GM19238 (cell line): ENCODE data around the gene ZDHHC11B.
A peak's percentile ranks its signal among the peaks of the same experiment; 100 is the strongest.
"Not testable (repeated sequence)": the region's sequence is repeated elsewhere in the genome, so short reads cannot be mapped to it uniquely, and the experiment has no call there.

Experiments used
- DNase-seq: peaks from one replicate; pipeline ENCODE4 v3.0.0; 2011; ENCODE audit warnings: low spot score; ENCODE audit not compliant: insufficient read length

Gene ZDHHC11B

DNA sequence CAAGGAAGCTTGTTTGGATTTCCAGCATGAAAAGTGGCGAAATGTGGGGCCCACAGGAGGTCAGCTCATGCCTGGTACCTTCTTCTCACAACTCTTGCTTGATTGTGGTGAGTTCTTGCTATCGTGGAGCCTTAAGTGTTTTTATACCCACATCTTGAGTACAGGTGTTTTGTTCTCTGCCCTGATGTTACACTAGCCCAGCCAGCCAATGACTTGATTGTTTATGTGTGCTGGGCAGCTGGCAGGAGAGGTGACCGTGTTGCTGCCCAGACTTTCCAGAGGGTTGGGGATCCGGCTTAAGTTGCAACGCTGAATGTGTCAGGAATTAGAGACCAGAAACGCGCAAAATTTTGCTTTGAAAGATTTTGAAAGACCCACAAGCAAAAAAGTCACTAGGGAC is 67.4 kb downstream of the ZDHHC11B start:
- DNase-seq, result no peak

DNA sequence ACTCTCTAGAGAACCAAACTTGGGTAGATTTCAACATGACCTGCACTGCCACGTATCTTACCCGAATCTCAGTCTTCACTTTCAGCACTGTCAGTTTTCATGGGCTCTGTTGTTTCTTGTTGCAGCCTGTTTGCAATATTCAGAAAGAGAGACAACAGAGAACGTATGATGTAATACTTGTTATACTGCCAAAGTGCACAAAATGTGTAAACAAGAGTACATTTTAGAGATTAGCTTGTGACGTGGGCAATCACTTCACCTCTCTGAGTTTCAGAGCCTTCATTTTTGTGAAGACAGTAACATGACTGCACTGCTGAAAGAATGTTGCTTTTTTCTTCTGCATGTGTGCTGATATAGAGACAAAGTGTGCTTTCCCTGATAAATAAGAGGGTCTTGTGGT is 67.8 kb downstream of the ZDHHC11B start:
- not testable (repeated sequence) for DNase-seq

DNA sequence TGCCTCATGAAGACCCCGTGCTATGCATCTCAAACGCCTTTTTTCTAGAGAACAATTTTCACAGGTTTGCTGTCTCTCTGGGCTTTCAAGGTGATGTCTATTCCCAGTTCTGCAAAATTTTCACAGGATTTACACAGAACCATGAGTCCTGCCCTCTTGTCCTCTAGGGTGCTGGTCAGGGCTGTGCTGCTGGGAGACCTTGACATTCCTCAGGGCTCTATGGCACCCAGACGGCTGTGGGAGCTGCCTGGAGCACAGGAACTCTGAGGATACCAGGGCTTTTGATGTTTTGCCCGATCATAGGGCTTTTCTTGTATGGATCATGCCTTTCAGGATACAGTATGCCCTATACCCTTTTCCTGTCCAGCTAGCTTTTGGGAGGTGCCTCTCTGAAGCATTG is 68.9 kb downstream of the ZDHHC11B start:
- not testable (repeated sequence) for DNase-seq

DNA sequence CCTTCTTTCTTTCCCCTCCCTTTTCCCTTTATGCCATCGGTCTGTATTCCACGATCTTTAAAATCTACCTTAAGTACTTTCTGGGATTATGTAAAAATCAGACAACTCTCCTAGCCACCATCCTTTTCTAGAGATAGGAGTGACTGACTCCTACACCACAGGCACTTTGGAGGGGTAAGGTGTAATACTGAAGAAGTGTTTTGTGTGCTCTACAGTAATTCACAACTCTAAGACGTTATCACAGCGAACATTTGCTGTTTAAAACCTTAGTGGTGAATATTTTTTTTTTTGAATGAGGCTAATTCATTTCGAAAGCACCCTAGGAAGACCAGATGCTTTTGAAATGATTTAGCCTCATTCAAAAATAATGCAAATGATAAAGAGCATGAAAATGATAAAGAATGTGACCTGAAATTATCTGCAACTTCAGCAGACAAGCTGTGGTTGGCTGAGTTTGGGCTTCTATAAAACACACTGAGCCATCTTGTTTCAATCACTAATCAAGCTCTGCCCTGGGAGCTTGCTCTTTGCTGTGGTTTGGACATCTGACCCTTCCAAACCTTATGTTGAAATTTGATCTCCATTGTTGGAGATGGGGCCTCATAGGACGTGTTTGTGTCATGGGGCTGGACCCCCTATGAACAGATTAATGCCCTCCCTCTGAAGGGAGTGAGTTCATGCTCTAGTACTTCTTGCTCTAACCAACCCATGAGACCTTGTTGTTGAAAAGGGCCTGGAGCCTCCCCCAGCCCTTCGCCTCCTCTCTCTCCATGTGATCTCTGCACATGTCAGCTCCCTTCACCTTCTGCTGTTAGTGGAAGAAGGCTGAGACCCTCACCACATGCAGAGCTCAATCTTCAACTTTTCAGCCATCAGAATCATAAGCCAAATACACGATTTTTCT is 70.1 kb downstream of the ZDHHC11B start:
- DNase-seq, result not testable (repeated sequence)

DNA sequence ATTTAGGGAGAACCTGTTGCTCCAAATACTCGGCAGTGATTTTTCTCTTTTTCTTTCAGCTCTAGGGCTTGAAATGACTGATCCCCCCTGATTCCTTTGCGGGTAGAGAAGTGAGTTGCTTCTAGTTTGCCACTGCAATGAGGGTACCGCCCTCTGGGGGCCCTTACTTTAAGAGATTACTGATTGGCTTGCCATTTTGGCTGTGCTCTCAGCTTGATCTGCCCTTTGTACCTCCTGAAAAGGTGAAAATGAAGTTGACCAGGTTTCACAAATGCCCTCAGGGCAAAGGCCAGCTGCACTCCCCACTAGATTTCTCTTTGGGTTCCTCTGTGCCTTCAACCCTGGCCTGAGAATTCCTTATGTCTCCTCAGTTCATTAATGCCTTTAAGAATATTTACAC is 70.8 kb downstream of the ZDHHC11B start:
- DNase-seq, result not testable (repeated sequence)

DNA sequence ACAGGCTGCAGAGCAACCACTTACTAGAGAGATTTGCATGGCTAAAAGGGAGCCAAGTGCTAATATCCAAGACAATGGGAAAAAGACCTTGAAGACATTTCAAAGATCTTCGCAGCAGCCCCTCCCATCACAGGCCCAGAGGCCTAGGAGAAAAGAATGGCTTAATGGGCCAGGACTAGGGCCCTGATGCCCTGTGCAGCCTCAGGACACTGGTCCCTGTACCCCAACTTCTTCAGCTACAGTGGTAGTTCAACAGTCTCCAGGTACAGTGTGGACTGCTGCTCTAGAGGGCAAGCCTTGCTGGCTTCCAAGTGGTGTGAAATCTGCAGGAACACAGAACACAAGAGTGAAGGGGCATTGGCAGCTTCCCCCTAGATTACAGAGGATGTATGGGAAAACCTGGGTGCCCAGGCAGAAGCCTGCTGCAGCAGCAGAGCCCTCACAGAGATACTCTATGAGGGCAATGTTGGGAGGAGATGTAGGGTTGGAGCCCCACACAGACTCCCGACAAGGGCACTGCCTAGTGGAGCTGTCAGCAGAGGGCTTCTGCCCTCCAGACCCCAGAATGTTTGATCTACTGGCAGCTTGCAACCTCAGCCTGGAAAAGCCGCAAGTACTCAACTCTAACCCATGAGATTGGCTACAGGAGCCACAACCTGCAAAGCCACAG is 75.5 kb downstream of the ZDHHC11B start:
- not testable (repeated sequence) for DNase-seq

DNA sequence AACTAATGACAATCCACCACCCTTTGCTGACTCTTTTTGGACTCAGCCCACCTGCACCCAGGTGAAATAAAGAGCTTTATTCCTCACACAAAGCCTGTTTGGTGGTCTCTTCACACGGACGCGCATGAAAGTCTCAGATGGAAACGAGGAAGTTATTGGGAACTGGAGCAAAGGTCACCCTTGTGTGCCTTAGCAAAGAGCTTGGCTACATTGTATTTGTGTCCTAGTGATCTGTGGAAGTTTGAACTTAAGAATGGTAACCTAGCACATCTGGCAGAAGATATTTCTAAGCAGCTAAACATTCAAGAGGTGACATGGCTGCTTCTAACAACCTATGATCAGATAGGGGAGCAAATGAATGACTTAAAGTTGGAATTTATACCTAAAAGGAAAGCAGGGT is 76.2 kb downstream of the ZDHHC11B start:
- not testable (repeated sequence) for DNase-seq

DNA sequence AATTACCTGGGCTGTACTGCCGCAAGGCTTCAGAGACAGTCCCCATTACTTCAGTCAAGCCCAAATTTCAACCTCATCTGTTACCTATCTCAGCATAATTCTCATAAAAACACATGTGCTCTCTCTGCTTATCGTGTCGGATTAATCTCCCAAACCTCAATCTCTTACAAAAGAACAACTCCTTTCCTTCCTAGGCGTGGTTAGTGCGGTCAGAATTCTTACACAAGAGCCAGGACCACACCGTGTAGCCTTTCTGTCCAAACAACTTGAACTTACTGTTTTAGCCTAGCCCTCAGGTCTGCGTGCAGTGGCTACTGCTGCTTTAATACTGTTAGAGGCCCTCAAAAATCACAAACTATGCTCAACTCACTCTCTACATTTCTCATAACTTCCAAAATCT is 78.4 kb downstream of the ZDHHC11B start:
- not testable (repeated sequence) for DNase-seq

DNA sequence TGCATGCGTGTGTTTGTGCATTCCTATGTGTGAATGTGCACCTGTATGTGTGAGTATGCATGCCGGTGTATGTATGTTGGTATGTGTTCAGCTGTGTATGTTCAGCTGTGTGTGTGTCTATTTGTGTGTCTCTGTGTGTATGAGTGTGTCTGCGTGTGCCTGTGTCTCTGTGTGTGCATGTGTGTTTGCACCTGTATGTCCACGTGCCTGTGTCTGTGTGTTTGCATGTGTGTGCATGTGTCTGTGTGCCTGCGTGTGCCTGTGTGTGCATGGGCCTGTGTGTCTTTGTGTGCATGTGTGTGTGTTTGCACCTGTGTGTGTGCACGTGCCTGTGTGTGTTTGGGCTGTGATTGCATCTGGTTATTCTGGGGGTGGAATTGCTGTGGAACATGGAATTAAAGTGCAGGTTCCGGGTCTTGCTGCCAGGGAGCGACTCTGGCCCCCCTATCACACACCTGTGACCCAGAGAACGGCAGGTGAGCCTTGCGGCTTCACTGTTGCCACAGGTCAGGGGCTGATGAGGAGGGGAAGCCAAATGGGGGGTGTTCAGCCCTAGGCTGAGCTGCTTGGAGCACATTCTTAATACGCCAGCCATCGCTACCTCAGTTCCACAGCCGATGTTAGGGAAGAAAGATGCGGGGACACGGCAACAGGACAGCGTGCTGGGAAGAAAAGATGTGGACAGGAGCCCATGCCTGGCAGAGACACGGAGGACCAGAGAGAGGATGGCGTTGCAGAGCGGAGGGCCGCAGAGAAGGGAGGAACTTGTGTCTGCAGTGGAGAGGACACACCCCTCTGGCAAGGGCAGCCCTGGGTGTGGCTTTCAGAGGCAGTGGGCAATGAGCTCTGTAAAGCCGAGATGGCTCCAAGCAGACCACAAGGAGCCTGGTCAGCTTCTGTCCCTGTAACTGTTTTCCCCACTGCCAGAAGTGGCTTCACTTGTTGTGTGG is 87.5 kb downstream of the ZDHHC11B start:
- DNase-seq, result not testable (repeated sequence)

DNA sequence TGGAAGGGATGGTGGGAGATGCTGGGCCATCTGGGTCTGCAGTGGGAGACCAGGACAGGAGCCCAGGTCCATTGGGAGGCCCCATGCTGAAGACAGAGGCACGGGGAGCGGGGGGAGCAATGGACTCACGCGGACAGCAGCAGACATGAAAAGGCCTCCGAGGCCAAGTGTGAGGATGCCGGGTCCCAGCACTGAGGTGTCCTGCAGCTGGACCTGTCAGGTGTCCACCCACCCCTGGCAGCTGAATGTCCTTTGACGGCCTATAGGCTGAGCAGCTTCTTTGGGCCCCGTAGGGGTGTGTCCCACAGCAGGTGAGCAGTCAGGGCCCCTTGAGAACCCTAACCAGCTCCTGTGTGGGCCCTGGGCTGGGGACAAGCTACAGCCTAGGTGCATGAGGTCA is 88.3 kb downstream of the ZDHHC11B start:
- DNase-seq, result not testable (repeated sequence)

DNA sequence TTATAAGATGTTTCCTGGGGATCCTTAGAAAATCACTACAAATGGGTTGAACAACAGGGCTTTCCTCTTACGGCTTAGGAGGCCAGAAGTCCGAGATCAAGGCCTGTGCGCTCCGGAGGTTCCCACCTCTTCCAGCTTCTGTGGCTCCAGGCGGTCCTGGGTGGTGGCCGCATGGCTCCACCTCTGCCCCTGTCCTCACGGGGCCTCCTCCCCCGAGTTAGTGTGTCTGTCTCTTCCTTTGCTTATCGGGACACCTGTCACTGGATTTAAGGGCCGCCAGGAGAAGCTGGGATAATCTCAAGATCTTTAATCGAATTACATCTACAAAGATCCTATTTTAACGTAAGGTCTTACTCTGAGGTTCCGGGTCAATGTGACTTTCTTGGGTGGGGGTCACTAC is 89.1 kb downstream of the ZDHHC11B start:
- not testable (repeated sequence) for DNase-seq

DNA sequence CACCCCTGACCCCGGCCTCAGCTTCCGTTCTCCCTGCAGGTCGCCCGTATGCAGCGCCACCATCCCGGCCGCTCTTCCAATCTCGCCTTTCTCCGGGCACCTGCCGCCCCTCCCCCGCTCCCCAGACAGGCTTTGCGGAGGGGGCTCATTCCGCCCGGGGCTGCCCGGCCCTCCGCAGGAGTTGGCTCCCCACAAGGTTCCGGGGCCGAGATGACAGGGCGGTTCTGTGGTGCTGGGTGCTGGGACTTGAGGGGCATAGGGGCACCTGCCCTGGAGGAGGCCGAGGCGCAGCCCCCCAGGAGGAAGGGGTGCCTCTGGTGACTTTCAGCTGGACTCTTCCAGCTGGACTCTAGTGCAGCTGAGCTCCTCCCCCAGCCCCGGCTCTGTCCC is 90.5 kb downstream of the ZDHHC11B start:
- DNase-seq, result not testable (repeated sequence)

DNA sequence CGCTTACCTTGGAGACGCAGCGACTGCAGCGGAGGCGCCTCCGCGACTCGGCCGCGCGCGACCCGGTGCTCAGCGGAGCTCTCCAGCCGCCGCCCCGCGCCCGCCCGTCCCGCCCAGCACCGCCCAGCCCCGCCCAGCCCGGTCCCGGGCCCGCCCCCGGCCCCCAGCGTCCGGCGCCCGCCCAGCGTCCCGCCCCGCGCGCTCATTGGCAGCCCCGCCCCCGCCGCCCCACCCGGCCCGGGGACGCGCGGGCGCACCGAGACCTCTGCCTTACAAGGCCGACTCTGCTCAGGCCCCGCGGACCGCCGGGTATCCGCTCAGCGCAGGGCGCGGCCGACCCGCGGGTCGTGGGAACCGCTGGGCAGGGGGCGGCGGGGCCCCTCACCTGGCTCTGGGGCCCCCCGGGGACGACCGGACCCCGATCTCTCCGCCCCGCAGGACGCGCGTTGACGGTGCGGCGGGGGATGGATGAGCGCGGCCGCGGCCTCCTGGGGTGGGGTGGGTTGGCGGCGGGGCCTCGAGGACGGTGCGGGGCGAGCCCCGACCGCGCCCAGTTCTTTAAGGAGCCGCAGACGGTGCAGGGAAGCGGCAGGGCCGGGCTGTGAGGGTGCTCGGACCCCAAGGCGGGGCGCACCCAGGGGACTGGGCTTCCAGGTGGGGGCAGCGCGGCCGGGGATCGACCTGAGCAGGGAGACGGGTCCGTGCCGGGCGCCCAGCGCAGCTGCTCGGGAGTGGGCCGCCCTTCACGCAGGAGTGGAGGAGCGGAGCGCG is 91.1 kb downstream of the ZDHHC11B start, which contains the start of gene TPPP:
Gene TPPP (minus strand): TSS at position 82 of the 771 bp plus-strand sequence. CDS start 15,292 bp downstream, outside the sequence.
- peak; percentile 82 for DNase-seq

DNA sequence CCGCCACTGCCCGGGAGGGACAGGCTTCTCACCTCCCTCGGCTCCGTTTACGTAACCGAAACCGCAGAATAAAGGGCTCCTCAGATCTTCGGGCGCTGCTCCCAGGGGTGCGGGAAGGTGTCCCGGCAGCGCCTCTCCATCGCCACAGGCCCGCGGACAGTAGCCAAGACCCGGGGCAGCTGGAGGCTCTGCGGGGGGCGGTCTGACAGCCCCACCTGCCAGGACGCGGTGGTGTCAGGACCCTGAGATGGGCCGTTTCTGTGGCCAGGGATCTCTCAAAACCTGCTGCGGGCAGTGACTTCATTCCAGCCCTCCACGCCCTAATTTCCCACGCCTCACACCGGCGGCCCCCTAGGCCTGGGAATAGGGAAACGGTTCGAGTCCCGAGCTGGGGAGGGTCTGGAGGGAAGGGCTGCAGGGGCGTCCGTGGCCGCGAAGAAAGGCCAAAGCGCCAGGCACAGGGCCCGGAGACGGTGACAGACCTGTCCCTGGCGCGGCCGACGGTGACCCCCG is 91.9 kb downstream of the ZDHHC11B start:
- DNase-seq, result not testable (repeated sequence)

DNA sequence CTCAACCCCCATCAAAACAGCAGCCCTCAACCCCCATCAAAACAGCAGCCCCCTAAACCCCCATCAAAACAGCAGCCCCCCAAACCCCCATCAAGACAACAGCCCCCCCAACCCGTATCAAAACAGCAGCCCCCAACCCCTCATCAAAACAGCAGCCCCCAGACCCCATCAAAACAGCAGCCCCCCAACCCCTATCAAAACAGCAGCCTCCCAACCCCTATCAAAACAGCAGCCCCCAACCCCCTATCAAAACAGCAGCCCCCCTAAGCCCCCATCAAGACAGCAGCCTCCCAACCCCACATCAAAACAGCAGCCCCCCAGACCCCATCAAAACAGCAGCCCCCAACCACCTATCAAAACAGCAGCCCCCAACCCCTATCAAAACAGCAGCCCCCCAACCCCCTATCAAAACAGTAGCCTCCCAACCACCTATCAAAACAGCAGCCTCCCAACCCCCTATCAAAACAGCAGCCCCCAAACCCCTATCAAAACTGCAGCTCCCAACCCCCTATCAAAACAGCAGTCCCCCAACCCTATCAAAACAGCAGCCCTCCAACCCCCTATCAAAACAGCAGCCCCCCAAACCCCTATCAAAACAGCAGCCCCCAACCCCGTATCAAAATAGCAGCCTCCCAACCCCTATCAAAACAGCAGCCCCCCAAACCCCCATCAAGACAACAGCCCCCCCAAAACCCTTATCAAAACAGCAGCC is 92.6 kb downstream of the ZDHHC11B start:
- DNase-seq, result no peak

DNA sequence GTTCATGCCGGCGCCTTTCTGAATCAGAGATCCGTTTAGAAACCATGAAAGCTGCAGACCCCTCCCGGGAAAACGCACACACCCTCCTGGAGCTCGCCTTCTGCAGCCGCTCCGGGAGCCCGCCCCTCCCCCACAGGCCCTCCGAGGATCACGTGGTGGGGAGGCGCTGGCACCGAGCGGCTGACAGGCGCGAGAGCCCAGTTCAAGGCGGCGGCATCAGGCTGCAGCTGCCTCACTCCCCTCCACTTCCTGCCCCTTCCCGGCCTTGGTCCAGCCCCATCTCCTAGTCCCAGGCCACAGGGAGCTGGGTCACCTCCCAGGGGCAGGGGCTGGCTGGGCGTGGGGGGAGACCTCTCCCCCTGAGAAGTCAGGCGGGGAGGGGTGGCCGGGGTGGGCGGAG is 93.5 kb downstream of the ZDHHC11B start:
- DNase-seq, result not testable (repeated sequence)

DNA sequence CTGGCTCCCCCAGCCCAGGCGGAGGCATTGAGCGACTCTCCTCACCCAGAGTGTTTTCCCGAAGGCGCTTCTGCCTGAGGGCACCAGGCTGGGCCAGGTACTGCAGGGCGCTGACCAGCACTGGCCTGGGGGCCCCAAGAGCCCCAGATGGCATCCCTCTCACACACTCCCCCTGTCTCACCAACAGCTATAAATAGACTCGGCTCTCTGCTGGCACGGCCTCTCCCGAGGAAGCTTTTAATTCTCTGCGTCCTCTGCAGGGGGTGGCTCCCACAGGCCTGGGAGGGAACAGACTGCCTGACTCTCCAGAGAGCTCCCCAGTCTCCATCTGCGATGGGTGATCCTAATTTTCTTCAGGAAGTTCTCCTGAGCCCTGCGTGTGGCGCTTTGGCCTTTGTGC is 94.2 kb downstream of the ZDHHC11B start:
- DNase-seq, result not testable (repeated sequence)

DNA sequence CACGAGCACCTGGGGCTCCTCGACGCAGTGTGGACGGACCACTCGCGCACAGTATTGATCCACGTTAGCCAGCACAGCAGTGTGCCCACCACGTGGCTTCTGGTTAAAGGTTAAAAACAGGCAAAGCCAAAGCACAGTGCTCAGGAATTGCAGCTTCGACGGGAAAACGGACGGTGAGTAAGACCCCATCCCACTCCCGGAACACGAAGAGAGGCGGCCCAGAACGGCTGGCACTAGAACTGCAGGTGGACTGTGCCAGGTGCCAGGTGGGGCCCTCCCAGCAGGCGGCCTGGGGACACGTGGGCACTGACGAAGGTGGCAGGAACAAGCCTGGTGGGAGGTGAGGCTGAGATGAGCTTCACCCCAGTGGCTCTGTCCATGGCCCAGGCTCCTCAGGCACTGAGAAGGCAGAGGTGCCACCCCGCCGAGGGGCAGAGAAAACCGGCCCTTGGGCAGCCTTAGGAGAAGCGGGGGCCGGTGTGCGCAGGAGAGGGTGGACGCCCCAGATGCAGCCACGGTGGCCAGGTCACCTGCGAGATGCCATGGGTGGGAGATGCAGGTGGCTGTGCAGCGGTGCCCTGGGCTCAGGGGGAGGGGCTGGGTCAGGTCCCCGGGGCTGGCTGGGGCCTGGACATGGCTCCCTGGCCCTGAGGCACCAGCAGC is 96.0 kb downstream of the ZDHHC11B start:
- not testable (repeated sequence) for DNase-seq

DNA sequence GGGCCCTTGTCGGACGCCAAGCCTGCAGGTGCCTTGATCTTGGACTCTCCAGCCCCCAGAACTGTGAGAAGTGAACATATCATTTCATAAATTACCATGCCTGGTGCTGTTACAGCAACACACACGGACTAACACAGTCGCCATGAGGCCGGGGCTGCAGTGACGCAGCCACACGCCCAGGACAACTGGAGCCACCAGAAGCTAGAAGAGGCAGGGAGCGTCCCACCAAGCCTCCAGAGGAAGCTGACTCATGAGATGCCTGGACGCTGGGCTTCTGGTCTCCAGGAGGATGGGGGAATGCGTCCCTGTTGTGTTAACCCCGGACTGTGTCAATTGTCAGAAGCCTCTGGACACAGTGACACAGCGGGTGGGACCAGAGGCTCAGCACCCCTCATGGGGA is 97.6 kb downstream of the ZDHHC11B start:
- not testable (repeated sequence) for DNase-seq
